Chondrocyte (in vitro differentiated cells): ENCODE measurements around the gene SRSF12. TPM values are rescaled to one million over a fixed set of nuclear protein-coding genes. Genes with fewer than 3 reads are reported as not detected.
A peak's percentile ranks its signal among the peaks of the same experiment; 100 is the strongest.

Source experiments
- DNase-seq: peaks from one replicate; pipeline ENCODE4 v3.0.0; 2021; ENCODE audit warnings: mixed read lengths, low spot score
- H3K27ac Mint-ChIP-seq: one replicate; pipeline ENCODE4 v1.8.0; 2021; ENCODE audit warnings: mild to moderate bottlenecking, moderate library complexity, mixed read lengths; ENCODE audit not compliant: unreplicated experiment
- H3K27me3 Mint-ChIP-seq: 2 replicates; pipeline ENCODE4 v1.8.0; 2021; ENCODE audit warnings: low read depth, mixed read lengths
- H3K36me3 Mint-ChIP-seq: 2 replicates; pipeline ENCODE4 v1.8.0; 2021; ENCODE audit warnings: low read depth, mixed read lengths
- H3K4me1 Mint-ChIP-seq: 2 replicates; pipeline ENCODE4 v1.8.0; 2021; ENCODE audit warnings: low read depth, mild to moderate bottlenecking, mixed read lengths
- H3K4me3 Mint-ChIP-seq: one replicate; pipeline ENCODE4 v1.8.0; 2021; ENCODE audit warnings: mild to moderate bottlenecking, moderate library complexity, mixed read lengths; ENCODE audit not compliant: unreplicated experiment
- H3K9me3 Mint-ChIP-seq: 2 replicates; pipeline ENCODE4 v1.8.0; 2021; ENCODE audit warnings: low read depth, mixed read lengths
- total RNA-seq: library from RNA; stranded (reverse); gene quantifications from 3 replicates; pipeline ENCODE4 v1.2.1, GENCODE V29; 2021
- TF ChIP-seq, protein P1 (sequence below): fragments of 200-600 bp; sonication (generic); IDR thresholded peaks from 2 replicates; pipeline ENCODE4 v1.5.0; 2021; ENCODE audit warnings: antibody characterized with exemption, mild to moderate bottlenecking, moderate library complexity

Gene SRSF12
- total RNA-seq, 1 donor from 2014 or later: 4.8 TPM

DNA sequence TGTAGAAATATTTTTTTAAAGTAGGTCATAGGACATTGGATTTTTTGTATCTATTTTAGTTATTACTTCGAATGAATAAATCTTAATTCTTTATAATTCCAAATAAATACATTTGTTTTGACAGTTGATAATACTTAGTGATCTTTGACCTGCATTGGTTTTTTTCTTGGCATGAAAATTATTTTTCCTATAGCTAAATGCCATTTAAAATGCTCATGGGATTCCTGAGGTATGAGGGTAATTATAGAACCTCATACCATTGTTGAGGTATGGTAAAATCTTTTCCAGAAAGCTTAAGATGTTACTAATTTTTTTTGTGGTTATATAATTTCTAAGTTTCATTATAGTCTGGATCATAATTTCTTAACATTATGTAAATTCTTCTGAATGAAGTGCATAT lies 36.3 kb upstream of the SRSF12 start:
- Mint-ChIP-seq H3K9me3 (no peaks in the 10 kb centered on the region), H3K27ac (no peak overlapping the region), H3K36me3 (peaks cover 3% of the 10 kb centered on the region), H3K4me3 (no peak overlapping the region), H3K4me1 (peaks cover 7% of the 10 kb centered on the region), H3K27me3 (no peaks in the 10 kb centered on the region)
- TF ChIP-seq, protein P1, sequence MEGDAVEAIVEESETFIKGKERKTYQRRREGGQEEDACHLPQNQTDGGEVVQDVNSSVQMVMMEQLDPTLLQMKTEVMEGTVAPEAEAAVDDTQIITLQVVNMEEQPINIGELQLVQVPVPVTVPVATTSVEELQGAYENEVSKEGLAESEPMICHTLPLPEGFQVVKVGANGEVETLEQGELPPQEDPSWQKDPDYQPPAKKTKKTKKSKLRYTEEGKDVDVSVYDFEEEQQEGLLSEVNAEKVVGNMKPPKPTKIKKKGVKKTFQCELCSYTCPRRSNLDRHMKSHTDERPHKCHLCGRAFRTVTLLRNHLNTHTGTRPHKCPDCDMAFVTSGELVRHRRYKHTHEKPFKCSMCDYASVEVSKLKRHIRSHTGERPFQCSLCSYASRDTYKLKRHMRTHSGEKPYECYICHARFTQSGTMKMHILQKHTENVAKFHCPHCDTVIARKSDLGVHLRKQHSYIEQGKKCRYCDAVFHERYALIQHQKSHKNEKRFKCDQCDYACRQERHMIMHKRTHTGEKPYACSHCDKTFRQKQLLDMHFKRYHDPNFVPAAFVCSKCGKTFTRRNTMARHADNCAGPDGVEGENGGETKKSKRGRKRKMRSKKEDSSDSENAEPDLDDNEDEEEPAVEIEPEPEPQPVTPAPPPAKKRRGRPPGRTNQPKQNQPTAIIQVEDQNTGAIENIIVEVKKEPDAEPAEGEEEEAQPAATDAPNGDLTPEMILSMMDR: no peak
- DNase-seq: no peak

DNA sequence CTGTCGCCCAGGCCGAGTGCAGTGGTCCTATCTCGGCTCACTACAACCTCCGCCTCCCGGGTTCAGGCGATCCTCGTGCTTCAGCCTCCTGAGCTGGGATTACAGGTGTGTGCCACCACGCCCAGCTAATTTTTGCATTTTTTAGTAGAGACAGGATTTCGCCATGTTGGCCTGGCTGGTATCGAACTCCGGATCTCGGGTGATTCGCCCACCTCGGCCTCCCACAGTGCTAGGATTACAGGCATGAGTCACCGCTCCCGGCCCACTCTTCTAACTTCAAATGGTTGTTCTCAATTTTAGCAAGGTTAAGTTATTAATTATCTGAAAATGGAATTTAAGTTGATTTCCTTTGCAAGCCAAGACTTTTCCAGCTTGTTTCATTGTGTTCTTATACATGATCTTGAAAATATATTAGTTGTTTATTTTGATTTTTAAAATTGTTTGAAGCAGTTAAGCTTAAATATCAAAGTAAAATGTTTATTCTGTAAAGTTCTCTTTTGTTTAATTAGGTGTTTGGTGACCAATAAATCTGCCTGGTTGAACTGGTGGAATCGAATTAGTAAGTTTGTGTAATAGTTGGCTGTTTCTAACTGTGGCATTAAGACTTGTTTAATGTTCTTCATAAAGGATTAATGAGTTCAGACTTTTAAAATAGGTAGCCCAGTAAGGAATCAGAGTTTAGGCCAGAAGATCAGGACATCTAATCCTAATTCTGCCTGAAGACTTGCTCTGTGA lies 30.3 kb upstream of the SRSF12 start:
- Mint-ChIP-seq H3K4me3 (no peak overlapping the region), H3K36me3 (peaks cover 1% of the 10 kb centered on the region)
- no peak for DNase-seq

DNA sequence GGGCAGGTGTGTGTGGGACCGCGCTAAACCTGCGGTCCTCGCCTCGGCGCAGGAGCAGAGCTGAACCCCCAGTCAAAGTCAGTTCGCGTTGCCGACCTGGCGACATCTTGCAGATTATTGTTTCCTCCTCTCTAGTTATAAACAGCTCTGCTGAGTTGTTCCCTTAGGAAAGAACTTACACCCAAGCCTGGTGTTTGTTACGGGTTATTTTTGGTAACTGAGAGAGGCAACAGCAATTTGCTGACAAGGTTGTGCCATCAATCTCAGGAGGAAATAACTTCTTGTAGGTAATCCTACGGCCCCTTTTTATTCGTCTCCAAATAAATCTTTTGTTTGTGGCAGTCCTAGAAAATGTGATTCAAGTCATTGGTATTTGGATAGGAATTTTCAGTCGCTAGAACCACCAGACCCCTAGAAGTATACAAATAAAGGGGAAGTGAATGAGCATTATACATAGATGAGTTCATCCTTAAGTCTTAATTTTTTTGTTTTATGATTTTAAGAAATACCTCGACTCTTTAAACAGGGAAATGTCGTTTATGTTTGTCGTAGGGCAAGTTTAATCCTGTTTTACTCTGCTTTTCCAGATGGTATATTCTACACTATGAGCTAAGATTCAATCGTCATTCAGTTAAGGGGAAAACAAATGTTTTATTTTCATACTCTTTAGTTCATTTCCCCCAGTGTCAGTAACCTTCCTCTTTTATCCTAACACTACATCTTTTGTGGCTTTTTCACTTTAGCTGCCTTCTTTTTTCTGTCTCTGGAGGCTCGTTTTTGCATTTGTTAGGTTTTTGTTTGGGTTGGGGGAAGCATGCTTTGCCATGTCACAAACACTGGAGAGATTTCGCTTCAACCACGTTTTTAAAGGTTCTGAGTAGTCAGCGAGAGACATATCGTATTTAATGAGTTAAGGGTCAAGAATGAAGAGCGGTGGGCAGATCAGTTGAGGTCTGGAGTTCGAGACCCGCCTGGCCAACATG lies 29.1 kb upstream of the SRSF12 start:
- H3K9me3 Mint-ChIP-seq: no peaks in the 10 kb centered on the region
- peak overlapping the region; percentile 59 for H3K27ac Mint-ChIP-seq
- TF ChIP-seq, protein P1: no peak
- peak overlapping the region; percentile 69 for H3K4me3 Mint-ChIP-seq
- peaks cover 1% of the 10 kb centered on the region for H3K36me3 Mint-ChIP-seq
- DNase-seq: no peak
- H3K4me1 Mint-ChIP-seq: peaks cover 45% of the 10 kb centered on the region
- no peaks in the 10 kb centered on the region for H3K27me3 Mint-ChIP-seq

More for the DNA sequence above, 30.3 kb upstream of the SRSF12 start:
- H3K4me1 Mint-ChIP-seq: peaks cover 38% of the 10 kb centered on the region
- no peaks in the 10 kb centered on the region for H3K27me3 Mint-ChIP-seq
- TF ChIP-seq, protein P1: no peak
- no peak overlapping the region for H3K27ac Mint-ChIP-seq
- no peaks in the 10 kb centered on the region for H3K9me3 Mint-ChIP-seq

GRCh38 chr6:89145956-89146717 lies 28.3 kb upstream of the SRSF12 start, which contains the start of gene PM20D2:
TSS of gene PM20D2 (plus strand) at chr6:89146055. CDS start at chr6:89146145, 90 bp downstream.
- H3K36me3 Mint-ChIP-seq: peaks cover 1% of the 10 kb centered on the region
- H3K27ac Mint-ChIP-seq: peak within 1 kb of the TSS; percentile 66
- H3K9me3 Mint-ChIP-seq: no peaks in the 10 kb centered on the region
- no peaks in the 10 kb centered on the region for H3K27me3 Mint-ChIP-seq
- peak within 1 kb of the TSS; percentile 74 for H3K4me3 Mint-ChIP-seq
- H3K4me1 Mint-ChIP-seq: peaks cover 52% of the 10 kb centered on the region
- TF ChIP-seq, protein P1: no peak
- DNase-seq: no peak
